Astrocyte (in vitro differentiated cells and primary cell): ENCODE results near the gene VPS26C.

Experiments
- EZH2 ChIP-seq: IDR thresholded peaks from 2 replicates; pipeline ENCODE4 v1.6.1; 2012; ENCODE audit warnings: mild to moderate bottlenecking, low read length, inconsistent platforms; ENCODE audit not compliant: insufficient read depth
- TF ChIP-seq, protein P1 (sequence below): IDR thresholded peaks from 2 replicates; pipeline ENCODE4 v1.5.1; 2011; ENCODE audit warnings: low read depth, mild to moderate bottlenecking, inconsistent platforms, low read length, moderate library complexity; ENCODE audit not compliant: insufficient read depth

- TF ChIP-seq, protein P1, sequence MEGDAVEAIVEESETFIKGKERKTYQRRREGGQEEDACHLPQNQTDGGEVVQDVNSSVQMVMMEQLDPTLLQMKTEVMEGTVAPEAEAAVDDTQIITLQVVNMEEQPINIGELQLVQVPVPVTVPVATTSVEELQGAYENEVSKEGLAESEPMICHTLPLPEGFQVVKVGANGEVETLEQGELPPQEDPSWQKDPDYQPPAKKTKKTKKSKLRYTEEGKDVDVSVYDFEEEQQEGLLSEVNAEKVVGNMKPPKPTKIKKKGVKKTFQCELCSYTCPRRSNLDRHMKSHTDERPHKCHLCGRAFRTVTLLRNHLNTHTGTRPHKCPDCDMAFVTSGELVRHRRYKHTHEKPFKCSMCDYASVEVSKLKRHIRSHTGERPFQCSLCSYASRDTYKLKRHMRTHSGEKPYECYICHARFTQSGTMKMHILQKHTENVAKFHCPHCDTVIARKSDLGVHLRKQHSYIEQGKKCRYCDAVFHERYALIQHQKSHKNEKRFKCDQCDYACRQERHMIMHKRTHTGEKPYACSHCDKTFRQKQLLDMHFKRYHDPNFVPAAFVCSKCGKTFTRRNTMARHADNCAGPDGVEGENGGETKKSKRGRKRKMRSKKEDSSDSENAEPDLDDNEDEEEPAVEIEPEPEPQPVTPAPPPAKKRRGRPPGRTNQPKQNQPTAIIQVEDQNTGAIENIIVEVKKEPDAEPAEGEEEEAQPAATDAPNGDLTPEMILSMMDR, result no peak
- no peak for TF ChIP-seq EZH2
Measured at GRCh38 chr21:37204580-37204979, 62.6 kb downstream of the VPS26C start.
